GM10248 (cell line): ENCODE results near the gene ABCD1.

Source experiments
- CTCF ChIA-PET: fragments of 300-600 bp; sonication (Branson Sonifier 250); formaldehyde crosslinking; extraction: SDS; loops from one replicate; lab custom pipeline; 2021; ENCODE audit warnings: antibody characterized with exemption; lab: Yijun Ruan, JAX
- POLR2A ChIA-PET: fragments of 350-650 bp; sonication (Branson Sonifier 250); formaldehyde crosslinking; extraction: SDS; loops from one replicate; lab custom pipeline; 2020; ENCODE audit warnings: antibody characterized with exemption; lab: Yijun Ruan, JAX
- DNase-seq: peaks from one replicate; pipeline ENCODE4 v3.0.0; 2012; ENCODE audit errors: extremely low spot score
- CTCF ChIP-seq: IDR thresholded peaks from 2 replicates; pipeline ENCODE4 v1.5.1; 2012; ENCODE audit warnings: mild to moderate bottlenecking, low read depth; ENCODE audit errors: extremely low read depth, missing control alignments, control extremely low read depth

The ABCD1 gene

GRCh38 chrX:153769865-153770600 is 45.4 kb downstream of the ABCD1 start:
- ChIA-PET CTCF (no interaction called here), POLR2A (no interaction called here)
- no peak for DNase-seq
- no peak for TF ChIP-seq CTCF

GRCh38 chrX:153770601-153771414 is 46.2 kb downstream of the ABCD1 start:
- TF ChIP-seq CTCF = no peak
- DNase-seq = no peak
- POLR2A ChIA-PET = no interaction called here
- CTCF ChIA-PET = no interaction called here

GRCh38 chrX:153771415-153772315 is 47.0 kb downstream of the ABCD1 start:
- CTCF ChIA-PET = interaction anchor here (0.8 kb wide), 1 partner anchor 177 kb away, joined by 3 read pairs; no protein-coding TSS in a partner anchor
- TF ChIP-seq CTCF = no peak
- no peak for DNase-seq
- POLR2A ChIA-PET = no interaction called here

GRCh38 chrX:153772316-153773217 is 47.9 kb downstream of the ABCD1 start:
- CTCF ChIA-PET = interaction anchor here (0.8 to 1.1 kb wide), 2 partner anchors 9 to 176 kb away, joined by 3 read pairs; partner anchors contain the start of gene PLXNB3
- POLR2A ChIA-PET = no interaction called here
- DNase-seq = no peak
- TF ChIP-seq CTCF = no peak

- CTCF ChIA-PET = interaction anchor here (1.1 kb wide), 1 partner anchor 9 kb away, joined by 3 read pairs; the partner anchor contains the start of gene PLXNB3
- POLR2A ChIA-PET = no interaction called here
- DNase-seq = no peak
- TF ChIP-seq CTCF = no peak
These were observed 48.6 kb downstream of the ABCD1 start for GRCh38 chrX:153773218-153773611.
